ENCODE results near the gene KPNB1.

DNA sequence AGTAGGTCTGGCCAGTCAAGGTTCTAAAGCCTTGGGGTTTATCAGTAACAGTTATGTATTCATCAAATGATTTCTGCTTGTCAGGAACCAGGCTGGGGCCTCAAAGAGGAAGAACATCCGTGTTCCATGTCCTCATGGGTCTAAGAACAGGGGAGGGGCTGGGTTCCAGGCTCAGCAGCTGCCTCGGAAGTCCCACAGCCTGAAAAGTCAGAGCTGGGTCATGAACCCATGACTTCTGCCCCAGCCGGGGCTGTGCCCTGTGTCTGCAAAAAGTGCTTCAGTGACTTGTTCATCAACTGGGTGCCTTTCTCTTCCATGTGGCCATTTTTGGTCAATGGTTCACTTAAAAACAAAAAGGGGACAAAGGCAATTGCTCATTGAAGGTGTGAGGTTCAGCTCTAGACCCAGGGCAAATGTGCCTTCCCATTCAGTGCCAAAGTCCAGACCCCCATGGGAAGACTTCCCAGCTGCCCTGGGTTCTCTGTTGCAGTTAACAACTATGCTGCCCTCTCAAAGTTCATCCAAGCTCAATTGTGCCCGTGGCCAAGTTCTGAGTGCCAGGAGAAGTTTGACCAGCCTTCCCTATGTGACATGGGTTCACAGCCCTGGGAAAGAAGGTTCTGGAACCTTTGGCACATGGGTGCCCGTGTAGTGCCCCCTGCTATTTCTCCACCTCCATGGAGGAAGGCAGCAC, 62.8 kb downstream of the KPNB1 start:
- no peak for TF ChIP-seq POLR2A (IDR thresholded peaks at IDR 0.05)
- TF ChIP-seq, protein P1, sequence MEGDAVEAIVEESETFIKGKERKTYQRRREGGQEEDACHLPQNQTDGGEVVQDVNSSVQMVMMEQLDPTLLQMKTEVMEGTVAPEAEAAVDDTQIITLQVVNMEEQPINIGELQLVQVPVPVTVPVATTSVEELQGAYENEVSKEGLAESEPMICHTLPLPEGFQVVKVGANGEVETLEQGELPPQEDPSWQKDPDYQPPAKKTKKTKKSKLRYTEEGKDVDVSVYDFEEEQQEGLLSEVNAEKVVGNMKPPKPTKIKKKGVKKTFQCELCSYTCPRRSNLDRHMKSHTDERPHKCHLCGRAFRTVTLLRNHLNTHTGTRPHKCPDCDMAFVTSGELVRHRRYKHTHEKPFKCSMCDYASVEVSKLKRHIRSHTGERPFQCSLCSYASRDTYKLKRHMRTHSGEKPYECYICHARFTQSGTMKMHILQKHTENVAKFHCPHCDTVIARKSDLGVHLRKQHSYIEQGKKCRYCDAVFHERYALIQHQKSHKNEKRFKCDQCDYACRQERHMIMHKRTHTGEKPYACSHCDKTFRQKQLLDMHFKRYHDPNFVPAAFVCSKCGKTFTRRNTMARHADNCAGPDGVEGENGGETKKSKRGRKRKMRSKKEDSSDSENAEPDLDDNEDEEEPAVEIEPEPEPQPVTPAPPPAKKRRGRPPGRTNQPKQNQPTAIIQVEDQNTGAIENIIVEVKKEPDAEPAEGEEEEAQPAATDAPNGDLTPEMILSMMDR (IDR thresholded peaks at IDR 0.05) = no peak
